H1 (cell line): ENCODE data around the gene RASGRP1. TPM values are rescaled to one million over a fixed set of nuclear protein-coding genes. Genes with fewer than 3 reads are reported as not detected.

Experiments
- CTCF ChIA-PET: fragments of 300-600 bp; sonication (Branson Sonifier 250); formaldehyde crosslinking; loops from one replicate; lab custom pipeline; 2021; ENCODE audit not compliant: partially characterized antibody; lab: Charles Lee
- POLR2A ChIA-PET: fragments of 300-600 bp; sonication (Branson Sonifier 250); formaldehyde crosslinking; loops from one replicate; lab custom pipeline; 2021; ENCODE audit warnings: inconsistent platforms; ENCODE audit not compliant: partially characterized antibody; lab: Charles Lee
- DNase-seq, 2 experiments: peaks; one replicate each; pipeline versions ENCODE4 v3.0.0 to v3.0.0-alpha.2; 2010 to 2022; ENCODE audit warnings: low spot score in 2 of 2, low read depth in 1 of 2, mixed read lengths in 1 of 2
- FAIRE-seq: peaks from 2 replicates; lab custom pipeline; 2011; peaks lifted over from hg19 to GRCh38; lab: Jason Lieb, UNC
- H2AFZ ChIP-seq: 2 replicates; pipeline ENCODE4 v1.8.1; 2012; ENCODE audit warnings: low read length, inconsistent platforms
- H2AK5ac ChIP-seq: 2 replicates; pipeline ENCODE4 v1.6.1; 2013; ENCODE audit warnings: low read depth, low read length
- H2BK120ac ChIP-seq: replicated peaks from 2 replicates; pipeline ENCODE3; 2013; ENCODE audit warnings: low read depth, low read length, inconsistent platforms
- H2BK12ac ChIP-seq: 2 replicates; pipeline ENCODE4 v1.6.1; 2013; ENCODE audit warnings: low read depth, low read length
- H2BK15ac ChIP-seq: 2 replicates; pipeline ENCODE4 v1.6.1; 2013; ENCODE audit warnings: low read length
- H2BK20ac ChIP-seq: 2 replicates; pipeline ENCODE4 v1.6.1; 2013; ENCODE audit warnings: low read length
- H2BK5ac ChIP-seq: 2 replicates; pipeline ENCODE4 v1.6.1; 2013; ENCODE audit warnings: low read depth, low read length
- H3K14ac ChIP-seq: 2 replicates; pipeline ENCODE4 v1.6.1; 2013; ENCODE audit warnings: inconsistent platforms; ENCODE audit not compliant: insufficient read length
- H3K18ac ChIP-seq: 2 replicates; pipeline ENCODE4 v1.6.1; 2013; ENCODE audit warnings: low read length; ENCODE audit errors: extremely low read depth
- H3K23ac ChIP-seq: 2 replicates; pipeline ENCODE4 v1.6.1; 2013; ENCODE audit warnings: inconsistent platforms; ENCODE audit not compliant: insufficient read length
- H3K23me2 ChIP-seq: 2 replicates; pipeline ENCODE4 v1.6.1; 2013; ENCODE audit warnings: low read depth, low read length
- H3K27ac ChIP-seq: 2 replicates; pipeline ENCODE4 v1.6.1; 2011; ENCODE audit warnings: low read depth, low read length, inconsistent platforms
- H3K27me3 ChIP-seq, 4 experiments: replicated peaks in 1 of 4; 1 replicate in 1 of 4; 2 replicates in 3 of 4; pipeline versions ENCODE4 v1.6.1 to v1.8.1; 2011 to 2013; ENCODE audit warnings: low read length in 3 of 4, mild to moderate bottlenecking in 3 of 4, inconsistent platforms in 2 of 4, mixed read lengths in 2 of 4, moderate library complexity in 1 of 4; ENCODE audit not compliant: control insufficient read depth in 3 of 4, insufficient read depth in 3 of 4; ENCODE audit errors: extremely low read depth in 1 of 4
- H3K36me3 ChIP-seq, 4 experiments: 2 replicates each; pipeline versions ENCODE4 v1.6.1 to v1.8.1; 2011 to 2013; ENCODE audit warnings: mild to moderate bottlenecking in 4 of 4, low read length in 3 of 4, moderate library complexity in 2 of 4, control low read depth in 1 of 4, inconsistent platforms in 1 of 4; ENCODE audit not compliant: insufficient read depth in 4 of 4, control insufficient read depth in 2 of 4
- H3K4ac ChIP-seq: replicated peaks from 2 replicates; pipeline ENCODE3; 2013; ENCODE audit warnings: low read length, low read depth, mixed read lengths, inconsistent platforms; ENCODE audit not compliant: insufficient read length
- H3K4me1 ChIP-seq, 4 experiments: replicated peaks in 1 of 4; 1 replicate in 1 of 4; 2 replicates in 3 of 4; pipeline versions ENCODE4 v1.6.1 to v1.8.1; 2011 to 2013; ENCODE audit warnings: low read length in 3 of 4, inconsistent platforms in 2 of 4, mixed read lengths in 1 of 4; ENCODE audit not compliant: insufficient read depth in 4 of 4, control insufficient read depth in 3 of 4
- H3K4me2 ChIP-seq, 2 experiments: 2 replicates each; pipeline versions ENCODE4 v1.6.1 to v1.8.1; 2011 to 2013; ENCODE audit warnings: low read depth in 2 of 2, low read length in 2 of 2, control low read depth in 1 of 2, inconsistent platforms in 1 of 2, mild to moderate bottlenecking in 1 of 2; ENCODE audit not compliant: insufficient read depth in 1 of 2
- H3K4me3 ChIP-seq, 4 experiments: fragments of 200-600, 300-600 bp in 1 of 4; sonication (generic), shearing (Covaris generic), sonication (Bioruptor Twin) in 1 of 4; 2 replicates each; pipeline versions ENCODE4 v1.5.1 to v1.8.1; 2011 to 2016; ENCODE audit warnings: low read length in 4 of 4, low read depth in 3 of 4, control low read depth in 2 of 4, inconsistent platforms in 2 of 4, mild to moderate bottlenecking in 2 of 4, mixed read lengths in 1 of 4, moderate library complexity in 1 of 4; ENCODE audit not compliant: insufficient read depth in 2 of 4; ENCODE audit errors: extremely low read depth in 1 of 4
- H3K56ac ChIP-seq: replicated peaks from 2 replicates; pipeline ENCODE3; 2013; ENCODE audit warnings: low read depth, mild to moderate bottlenecking, mixed read lengths, low read length, inconsistent platforms; ENCODE audit not compliant: insufficient read length
- H3K79me1 ChIP-seq: 2 replicates; pipeline ENCODE4 v1.6.1; 2013; ENCODE audit warnings: low read depth, low read length, control low read depth
- H3K79me2 ChIP-seq, 2 experiments: 2 replicates each; pipeline versions ENCODE4 v1.6.1 to v1.8.1; 2012 to 2013; ENCODE audit warnings: low read length in 2 of 2, mild to moderate bottlenecking in 2 of 2, inconsistent platforms in 1 of 2; ENCODE audit not compliant: insufficient read depth in 2 of 2, control insufficient read depth in 1 of 2
- H3K9ac ChIP-seq, 4 experiments: replicated peaks in 1 of 4; 1 replicate in 1 of 4; 2 replicates in 3 of 4; pipeline versions ENCODE4 v1.6.1 to v1.8.1; 2011 to 2013; ENCODE audit warnings: low read depth in 3 of 4, low read length in 3 of 4, control low read depth in 2 of 4, mild to moderate bottlenecking in 2 of 4, moderate library complexity in 2 of 4, inconsistent platforms in 1 of 4; ENCODE audit errors: extremely low read depth in 1 of 4
- H3K9me3 ChIP-seq, 2 experiments: 2 replicates each; pipeline versions ENCODE4 v1.6.1 to v1.8.1; 2012 to 2013; ENCODE audit warnings: mild to moderate bottlenecking in 2 of 2, moderate library complexity in 2 of 2, control low read depth in 1 of 2, inconsistent platforms in 1 of 2, low read depth in 1 of 2, low read length in 1 of 2, mixed read lengths in 1 of 2; ENCODE audit not compliant: insufficient read depth in 2 of 2
- H4K20me1 ChIP-seq, 2 experiments: replicated peaks in 1 of 2; 2 replicates each; pipeline versions ENCODE3 to v1.8.1; 2011 to 2013; ENCODE audit warnings: inconsistent platforms in 2 of 2, low read length in 2 of 2, mild to moderate bottlenecking in 1 of 2; ENCODE audit not compliant: insufficient read depth in 2 of 2, control insufficient read depth in 1 of 2
- H4K5ac ChIP-seq: 2 replicates; pipeline ENCODE4 v1.6.1; 2013; ENCODE audit warnings: low read length, low read depth, mixed read lengths, inconsistent platforms; ENCODE audit not compliant: insufficient read length
- H4K8ac ChIP-seq: 2 replicates; pipeline ENCODE4 v1.8.0; 2013; ENCODE audit warnings: mild to moderate bottlenecking, moderate library complexity, low read length, inconsistent platforms; ENCODE audit not compliant: insufficient read depth; ENCODE audit errors: extremely low read depth
- H4K91ac ChIP-seq: replicated peaks from 2 replicates; pipeline ENCODE3; 2013; ENCODE audit warnings: low read length, mixed read lengths, inconsistent platforms; ENCODE audit not compliant: insufficient read length
- ATF2 ChIP-seq: IDR thresholded peaks from 2 replicates; pipeline ENCODE4 v1.6.1; 2012; ENCODE audit warnings: low read length, inconsistent platforms
- BCL11A ChIP-seq, 2 experiments: IDR thresholded peaks; one replicate each; pipeline ENCODE4 v1.6.1; 2011; ENCODE audit warnings: low read depth in 2 of 2, low read length in 2 of 2, mild to moderate bottlenecking in 2 of 2
- E2F6 ChIP-seq: IDR thresholded peaks from 2 replicates; pipeline ENCODE4 v1.6.1; 2012; ENCODE audit warnings: inconsistent platforms
- FOSL1 ChIP-seq: IDR thresholded peaks from 2 replicates; pipeline ENCODE4 v1.6.1; 2011; ENCODE audit warnings: mild to moderate bottlenecking, low read depth, low read length, moderate library complexity; ENCODE audit not compliant: insufficient read depth
- GABPA ChIP-seq: IDR thresholded peaks from 2 replicates; pipeline ENCODE4 v1.6.1; 2011; ENCODE audit warnings: mild to moderate bottlenecking, low read length, moderate library complexity, borderline replicate concordance; ENCODE audit not compliant: insufficient read depth
- JUND ChIP-seq: IDR thresholded peaks from 2 replicates; pipeline ENCODE4 v1.6.1; 2011; ENCODE audit warnings: mild to moderate bottlenecking, improper control_type of control experiment, low read length
- MAX ChIP-seq: IDR thresholded peaks from 2 replicates; pipeline ENCODE4 v1.6.1; 2012; ENCODE audit warnings: inconsistent platforms
- NRF1 ChIP-seq: IDR thresholded peaks from 2 replicates; pipeline ENCODE4 v1.6.1; 2011; ENCODE audit warnings: mild to moderate bottlenecking, low read depth, low read length, improper control_type of control experiment
- POLR2A ChIP-seq, 2 experiments: IDR thresholded peaks; 1 replicate in 1 of 2; 2 replicates in 1 of 2; pipeline ENCODE4 v1.6.1; 2011; ENCODE audit warnings: low read depth in 2 of 2, low read length in 2 of 2, mild to moderate bottlenecking in 2 of 2; ENCODE audit errors: control extremely low read depth in 1 of 2
- TBP ChIP-seq: IDR thresholded peaks from 2 replicates; pipeline ENCODE4 v1.6.1; 2011; ENCODE audit warnings: low read depth, low read length, improper control_type of control experiment
- WGBS, 2 experiments: shearing (Covaris generic) in 1 of 2; methylation state at CpG; one replicate each; pipeline versions ENCODE4 v1.1.6 to v1.1.7; 2013 to 2015; ENCODE audit warnings: low lambda C conversion rate in 2 of 2, mixed read lengths in 2 of 2, inconsistent platforms in 1 of 2, low coverage in 1 of 2, missing lambda C conversion rate in 1 of 2; ENCODE audit not compliant: insufficient replicate concordance in 2 of 2, insufficient coverage in 1 of 2, insufficient read length in 1 of 2; ENCODE audit errors: extremely low coverage in 1 of 2, missing lambda C conversion rate in 1 of 2; 5-methylcytosine and 5-hydroxymethylcytosine counted together
- polyA plus RNA-seq, 7 experiments: library from polyadenylated mRNA; depleted of rRNA in 3 of 7; stranded (reverse) in 5 of 7; unstranded in 2 of 7; fragments of >200 nt in 5 of 7; fragments of 200-250 nt in 2 of 7; gene quantifications; 1 replicate in 5 of 7; 2 replicates in 1 of 7; 4 replicates in 1 of 7; pipeline versions ENCODE4 v1.2.1 to v1.2.3, GENCODE V29; 2011 to 2013; ENCODE audit warnings: missing spikeins in 2 of 7, mixed read lengths in 2 of 7
- total RNA-seq: library from RNA; stranded (reverse); fragmentation: NEBNext Ultra II Directional; extraction: Animal tissue kit (Norgen Biotek cat#: 25700); gene quantifications from 2 replicates; pipeline ENCODE4 v1.2.1, GENCODE V29; 2021

RASGRP1 gene
- total and polyA plus RNA-seq, 2 of the 8 experiments (the other 6 are each of a cell fraction or from before 2014, with no cell fraction given), result 1.1 to 2.1 TPM

- Histone ChIP-seq H3K14ac (no peak overlapping the region), H4K5ac (no peak overlapping the region), H3K79me1 (no peaks in the 10 kb centered on the region), H3K18ac (no peak overlapping the region), H2AFZ (no peak overlapping the region), H4K20me1 (no peaks in the 10 kb centered on the region), H3K4ac (no peak overlapping the region), H3K79me2 (no peaks in the 10 kb centered on the region), H3K23me2 (peaks cover 1% of the 10 kb centered on the region; the same call in 1 of the 2 replicates), H2AK5ac (no peak overlapping the region), H2BK12ac (no peak overlapping the region), H4K91ac (no peak overlapping the region), H3K27ac (no peak overlapping the region), H2BK20ac (no peak overlapping the region), H3K27me3 (no peaks in the 10 kb centered on the region), H3K56ac (no peak overlapping the region), H3K4me2 (no peak overlapping the region), H3K9ac (no peak overlapping the region), H3K23ac (no peak overlapping the region), H4K8ac (no peak overlapping the region), H3K4me3 (no peak overlapping the region), H2BK120ac (no peak overlapping the region), H2BK5ac (no peak overlapping the region), H3K36me3 (no peaks in the 10 kb centered on the region), H2BK15ac (no peak overlapping the region), H3K4me1 (peaks cover 0 to 16% (median 8%) of the 10 kb centered on the region in 4 experiments; a peak in 6 of 7 replicates), H3K9me3 (no peaks in the 10 kb centered on the region)
- CTCF ChIA-PET, result interaction anchor here (0.9 to 1.8 kb wide), 7 partner anchors 11 to 177 kb away, joined by 3 to 5 read pairs (median 4); no protein-coding TSS in a partner anchor
- FAIRE-seq, result no peak
- 85% methylated on average over 2 of the region's 2 CpGs; no CpG with 5 or more reads in 1 of the 2 experiments for WGBS, 2 experiments
- DNase-seq, result no peak
- POLR2A ChIA-PET, result interaction anchor here (1.4 to 1.8 kb wide), 3 partner anchors 9 to 63 kb away, joined by 3 to 6 read pairs (median 5); no protein-coding TSS in a partner anchor
- no peak for TF ChIP-seq JUND
- TF ChIP-seq FOSL1, result no peak
- TF ChIP-seq GABPA, result no peak
- no peak for TF ChIP-seq TBP
- no peak for TF ChIP-seq ATF2
- no peak for TF ChIP-seq E2F6
- TF ChIP-seq POLR2A (IDR thresholded peaks at IDR 0.05; ENCODE audit: control extremely low read depth in 1 of 2, low read depth in 2 of 2, low read length in 2 of 2), result no peak
- no peak for TF ChIP-seq BCL11A (IDR thresholded peaks at IDR 0.05; ENCODE audit: low read depth in 2 of 2, low read length in 2 of 2)
- no peak for TF ChIP-seq MAX
- TF ChIP-seq NRF1, result no peak
Observed at GRCh38 chr15:38517312-38517975, 47.2 kb downstream of the RASGRP1 start.
